WTC11 (cell line): ENCODE measurements around the gene KCNK15. TPM values are rescaled to one million over a fixed set of nuclear protein-coding genes. Genes with fewer than 3 reads are reported as not detected.

Experiments
- ATAC-seq: fragments of 200-7000 bp; cut with Tn5 transposase; 2 replicates; pipeline ENCODE4 v1.10.0; 2021; ENCODE audit warnings: mild to moderate bottlenecking, moderate library complexity
- CTCF ChIA-PET: fragments of 300-600 bp; sonication (Branson Sonifier 250); formaldehyde crosslinking; loops from one replicate; lab custom pipeline; 2021; ENCODE audit warnings: antibody characterized with exemption; lab: Charles Lee
- POLR2A ChIA-PET: fragments of 350-600 bp; sonication (Branson Sonifier 250); formaldehyde crosslinking; loops from one replicate; lab custom pipeline; 2021; ENCODE audit warnings: antibody characterized with exemption; lab: Charles Lee
- DNase-seq: peaks from one replicate; pipeline ENCODE4 v3.0.0; 2021; ENCODE audit warnings: low spot score
- H3K27ac Mint-ChIP-seq: 2 replicates; pipeline ENCODE4 v1.8.0; 2021; ENCODE audit warnings: mixed read lengths
- H3K27me3 Mint-ChIP-seq: 2 replicates; pipeline ENCODE4 v1.8.0; 2021; ENCODE audit warnings: low read depth, mild to moderate bottlenecking, moderate library complexity, mixed read lengths
- H3K36me3 Mint-ChIP-seq: 2 replicates; pipeline ENCODE4 v1.8.0; 2021; ENCODE audit warnings: mixed read lengths
- H3K4me1 Mint-ChIP-seq: 2 replicates; pipeline ENCODE4 v1.8.0; 2022; ENCODE audit warnings: mixed read lengths
- H3K4me3 Mint-ChIP-seq: 2 replicates; pipeline ENCODE4 v1.8.0; 2021; ENCODE audit warnings: mild to moderate bottlenecking, moderate library complexity, mixed read lengths
- H3K9me3 Mint-ChIP-seq: 2 replicates; pipeline ENCODE4 v1.8.0; 2021; ENCODE audit warnings: mixed read lengths
- AR ChIP-seq: fragments of 250-450 bp; sonication (Bioruptor Pico); IDR thresholded peaks from 2 replicates; pipeline ENCODE4 v1.9.0; 2021; ENCODE audit warnings: mild to moderate bottlenecking
- CBFB ChIP-seq: sonication (generic); formaldehyde crosslinking; IDR thresholded peaks from 2 replicates; pipeline ENCODE4 v1.8.1; 2022; ENCODE audit warnings: mild to moderate bottlenecking, low read depth, missing genetic modification reagents
- CTCF ChIP-seq: fragments of 200-600 bp; IDR thresholded peaks from 2 replicates; pipeline ENCODE4 v1.8.0; 2022; ENCODE audit warnings: antibody characterized with exemption
- ERG ChIP-seq: fragments of 250-450 bp; sonication (Bioruptor Pico); IDR thresholded peaks from 2 replicates; pipeline ENCODE4 v1.8.0; 2021; ENCODE audit warnings: mild to moderate bottlenecking
- HMGXB4 ChIP-seq: sonication (generic); formaldehyde crosslinking; IDR thresholded peaks from 2 replicates; pipeline ENCODE4 v1.8.1; 2023; ENCODE audit warnings: mild to moderate bottlenecking, moderate library complexity, missing genetic modification reagents
- JAZF1 ChIP-seq: fragments of 250-450 bp; sonication (Bioruptor Pico); IDR thresholded peaks from 2 replicates; pipeline ENCODE4 v1.9.0; 2021; ENCODE audit warnings: moderate library complexity, mild to moderate bottlenecking, inconsistent platforms
- MAX ChIP-seq: sonication (generic); formaldehyde crosslinking; IDR thresholded peaks from 2 replicates; pipeline ENCODE4 v1.8.0; 2022; ENCODE audit warnings: mild to moderate bottlenecking, missing genetic modification reagents
- PRRX2 ChIP-seq: fragments of 250-450 bp; sonication (Bioruptor Pico); IDR thresholded peaks from 2 replicates; pipeline ENCODE4 v1.8.0; 2021; ENCODE audit warnings: mild to moderate bottlenecking
- RELA ChIP-seq: sonication (generic); formaldehyde crosslinking; IDR thresholded peaks from 2 replicates; pipeline ENCODE4 v1.8.1; 2022; ENCODE audit warnings: missing genetic modification reagents, mild to moderate bottlenecking, borderline replicate concordance
- SOX15 ChIP-seq: fragments of 250-450 bp; sonication (Bioruptor Pico); IDR thresholded peaks from 2 replicates; pipeline ENCODE4 v1.9.0; 2021; ENCODE audit warnings: mild to moderate bottlenecking
- TCF7 ChIP-seq: sonication (generic); formaldehyde crosslinking; IDR thresholded peaks from 2 replicates; pipeline ENCODE4 v1.8.0; 2022; ENCODE audit warnings: mild to moderate bottlenecking, low read depth, missing genetic modification reagents, moderate library complexity
- USF1 ChIP-seq: sonication (generic); formaldehyde crosslinking; IDR thresholded peaks from 2 replicates; pipeline ENCODE4 v1.8.0; 2022; ENCODE audit warnings: mild to moderate bottlenecking, missing genetic modification reagents
- ZNF138 ChIP-seq: sonication (generic); formaldehyde crosslinking; conservative IDR thresholded peaks from 2 replicates; pipeline ENCODE4 v1.8.1; 2022; ENCODE audit warnings: mild to moderate bottlenecking, moderate library complexity, missing genetic modification reagents
- ZNF219 ChIP-seq: sonication (generic); formaldehyde crosslinking; IDR thresholded peaks from 2 replicates; pipeline ENCODE4 v1.8.0; 2023; ENCODE audit warnings: missing genetic modification reagents, mild to moderate bottlenecking, borderline replicate concordance
- ZNF396 ChIP-seq: fragments of 250-450 bp; sonication (Bioruptor Pico); IDR thresholded peaks from 2 replicates; pipeline ENCODE4 v1.8.0; 2021; ENCODE audit warnings: mild to moderate bottlenecking, moderate library complexity, borderline replicate concordance
- total RNA-seq: library from RNA; stranded (reverse); gene quantifications from 3 replicates; pipeline ENCODE4 v1.2.3, GENCODE V29; 2021

Gene KCNK15
- total RNA-seq, 1 experiment from 2014 or later, result 0.24 TPM

- TF ChIP-seq MAX (CRISPR knock-in tag) (peak; percentile 73; the same call in 1 of the 2 replicates), ZNF396 (CRISPR knock-in tag) (no peak)
Observed at GRCh38 chr20:44747166-44748004, 1.7 kb downstream of the KCNK15 start (continued).

GRCh38 chr20:44748005-44748370 lies 2.3 kb downstream of the KCNK15 start:
- H3K36me3 Mint-ChIP-seq, result no peaks in the 10 kb centered on the region
- POLR2A ChIA-PET, result no interaction called here
- H3K4me3 Mint-ChIP-seq, result no peak overlapping the region
- CTCF ChIA-PET, result interaction anchor here (0.5 to 3.9 kb wide), 48 partner anchors 8 to 1737 kb away, joined by 3 to 56 read pairs (median 6); partner anchors contain the start of genes PABPC1L, TOMM34 and YWHAB
- no peak for ATAC-seq
- TF ChIP-seq USF1 (CRISPR knock-in tag) (no peak), PRRX2 (CRISPR knock-in tag) (no peak), SOX15 (CRISPR knock-in tag) (no peak), ZNF138 (no peak)
- TF ChIP-seq, all 79 proteins: peak for 0
- Mint-ChIP-seq H3K27me3 (peaks cover 44% of the 10 kb centered on the region), H3K4me1 (peaks cover 15% of the 10 kb centered on the region), H3K9me3 (no peaks in the 10 kb centered on the region), H3K27ac (no peak overlapping the region)
- no peak for DNase-seq

GRCh38 chr20:44750081-44750805 lies 4.6 kb downstream of the KCNK15 start:
- Mint-ChIP-seq H3K27ac (no peak overlapping the region), H3K4me1 (peaks cover 11% of the 10 kb centered on the region), H3K4me3 (no peak overlapping the region)
- peak; percentile 46 for DNase-seq
- POLR2A ChIA-PET, result no interaction called here
- TF ChIP-seq JAZF1 (CRISPR knock-in tag), result no peak
- 0 out of 2 replicates have a peak, but pooled peaks have one; percentile 30 for TF ChIP-seq ZNF219 (CRISPR knock-in tag)
- no peak for TF ChIP-seq TCF7 (CRISPR knock-in tag)
- TF ChIP-seq AR, result no peak
- TF ChIP-seq CBFB (CRISPR knock-in tag), result no peak
- no peak for TF ChIP-seq RELA
- peak; percentile 67; the same call in 1 of the 2 replicates for TF ChIP-seq HMGXB4 (CRISPR knock-in tag)
- TF ChIP-seq ZNF396 (CRISPR knock-in tag), result no peak
- peak; percentile 31; the same call in 1 of the 2 replicates for TF ChIP-seq CTCF
- TF ChIP-seq ERG, result no peak
- TF ChIP-seq, all 79 proteins: peak for 3
- H3K27me3 Mint-ChIP-seq, result peaks cover 21% of the 10 kb centered on the region
- no peaks in the 10 kb centered on the region for H3K9me3 Mint-ChIP-seq
- no peaks in the 10 kb centered on the region for H3K36me3 Mint-ChIP-seq
- ATAC-seq, result peak; percentile 14; the same call in 1 of the 2 replicates
- CTCF ChIA-PET, result interaction anchor here (0.6 to 4.0 kb wide), 14 partner anchors 10 to 193 kb away, joined by 3 to 18 read pairs (median 4); partner anchors contain the start of gene PABPC1L
